Activated CD4-positive, alpha-beta T cell treated with anti-CD3 and anti-CD28 coated beads, Interleukin-2, amount 50 U/mL, for 24 hours (primary cell): ENCODE results near the gene PWP2.
"Not testable (repeated sequence)": the region's sequence is repeated elsewhere in the genome, so short reads cannot be mapped to it uniquely, and the experiment has no call there.

ENCODE experiments used
- DNase-seq, 2 donors: peaks; one replicate each; pipeline ENCODE4 v3.0.0-alpha.2; 2020; ENCODE audit warnings: low read depth in 1 of 2, low spot score in 1 of 2

PWP2 gene

DNA sequence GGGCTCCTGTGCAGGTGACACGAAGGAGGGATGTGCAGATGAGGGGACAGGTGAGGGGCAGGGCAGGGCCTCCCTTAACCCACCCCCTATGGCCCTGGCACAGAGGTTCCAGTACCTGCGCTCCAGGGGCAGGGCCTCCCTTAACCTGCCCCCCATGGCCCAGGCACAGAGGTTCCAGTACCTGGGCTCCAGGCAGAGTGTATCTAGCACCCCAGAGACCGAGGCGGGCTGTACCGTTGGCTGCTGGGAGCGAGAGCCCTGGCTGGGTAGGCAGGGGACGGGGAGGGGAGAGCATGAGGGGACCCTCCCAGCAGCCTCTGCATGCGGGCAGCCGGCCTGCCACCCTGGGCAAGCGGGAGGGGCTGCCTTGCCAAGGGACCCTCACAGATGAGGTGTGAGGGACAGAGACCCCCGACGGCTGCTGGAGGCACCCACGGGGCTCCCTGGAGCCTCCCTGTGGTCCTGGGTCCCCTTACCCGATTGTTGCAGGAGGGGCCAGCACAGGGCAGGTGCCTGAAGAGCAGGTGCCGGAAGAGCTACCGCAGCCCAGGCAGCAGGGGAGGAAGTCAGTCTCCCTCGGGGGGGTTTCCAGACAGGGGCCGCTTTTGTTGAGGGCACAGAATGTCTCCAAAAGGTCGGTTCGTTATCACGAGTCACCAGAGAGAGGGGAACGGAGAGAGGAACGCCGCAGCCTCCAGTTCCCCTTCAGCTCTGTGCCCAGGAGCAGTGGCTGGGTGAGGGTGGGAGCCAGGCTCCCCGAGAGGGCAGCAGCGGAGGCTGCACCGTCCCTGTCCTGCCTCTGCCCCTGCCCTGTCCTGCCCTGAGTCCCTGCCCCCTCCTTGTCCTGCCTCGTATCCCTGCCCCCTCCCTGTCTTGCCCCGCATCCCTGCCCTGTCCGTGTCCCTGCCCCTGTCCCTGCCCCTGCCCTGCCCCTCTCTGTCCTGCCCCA, 52.4 kb downstream of the PWP2 start:
- not testable (repeated sequence) for DNase-seq

DNA sequence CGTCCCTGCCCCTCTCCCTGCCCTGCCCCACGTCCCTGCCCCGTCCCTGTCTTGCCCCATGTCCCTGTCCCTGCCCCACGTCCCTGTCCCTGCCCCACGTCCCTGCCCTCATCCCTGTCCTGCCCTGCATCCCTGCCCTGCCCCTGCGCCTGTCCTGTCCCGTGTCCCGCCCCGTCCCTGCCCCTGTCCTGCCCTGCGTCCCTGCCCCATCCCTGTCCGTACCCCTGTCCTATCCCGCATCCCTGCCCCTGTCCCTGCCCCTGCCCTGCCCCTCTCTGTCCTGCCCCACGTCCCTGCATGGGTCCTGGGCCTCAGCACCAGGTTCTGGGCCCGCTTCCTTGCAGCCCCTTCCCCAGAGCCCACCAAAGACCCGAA, 53.1 kb downstream of the PWP2 start:
- DNase-seq = not testable (repeated sequence)

DNA sequence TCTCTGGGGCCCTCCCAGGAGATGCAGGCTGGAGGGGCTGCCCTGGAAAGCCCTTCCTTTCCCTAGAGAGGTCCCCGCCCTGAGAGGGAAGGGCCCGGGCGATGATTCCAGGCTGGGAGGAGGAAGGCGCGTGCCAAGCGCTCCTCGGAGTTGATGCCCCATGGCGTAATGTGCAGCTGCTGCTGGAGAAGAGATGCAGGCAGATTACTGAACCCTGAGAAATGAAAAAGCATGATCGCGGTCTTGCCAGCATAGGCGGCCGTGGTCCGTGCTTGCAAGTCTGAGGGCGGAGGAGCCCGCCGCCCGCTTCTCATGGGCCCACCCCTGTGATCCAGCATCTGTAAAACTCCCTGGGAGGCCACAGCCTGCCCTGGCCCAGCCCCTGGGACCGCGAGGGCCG, 53.6 kb downstream of the PWP2 start:
- not testable (repeated sequence) for DNase-seq

DNA sequence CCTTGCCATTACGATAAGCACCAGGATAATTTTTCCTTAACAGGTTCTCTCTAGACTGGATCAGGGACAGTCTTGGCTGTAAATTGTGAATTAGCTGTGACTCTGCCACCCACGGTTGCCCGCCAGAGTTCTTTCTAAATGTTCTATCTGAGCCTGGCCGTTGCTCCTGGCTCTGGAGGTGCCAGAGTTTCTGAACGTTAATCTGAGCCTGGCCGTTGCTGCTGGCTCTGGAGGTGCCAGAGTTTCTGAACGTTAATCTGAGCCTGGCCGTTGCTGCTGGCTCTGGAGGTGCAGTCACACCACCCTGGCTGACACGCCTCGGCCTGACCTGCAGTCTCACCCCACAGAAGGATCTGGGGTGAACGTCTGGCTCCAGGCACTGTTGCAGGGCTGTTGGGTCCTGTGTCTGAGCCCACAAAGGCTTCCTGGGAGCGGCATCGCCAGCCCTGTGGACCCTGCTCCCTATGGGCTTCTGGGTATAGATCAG, 56.0 kb downstream of the PWP2 start:
- not testable (repeated sequence) for DNase-seq

DNA sequence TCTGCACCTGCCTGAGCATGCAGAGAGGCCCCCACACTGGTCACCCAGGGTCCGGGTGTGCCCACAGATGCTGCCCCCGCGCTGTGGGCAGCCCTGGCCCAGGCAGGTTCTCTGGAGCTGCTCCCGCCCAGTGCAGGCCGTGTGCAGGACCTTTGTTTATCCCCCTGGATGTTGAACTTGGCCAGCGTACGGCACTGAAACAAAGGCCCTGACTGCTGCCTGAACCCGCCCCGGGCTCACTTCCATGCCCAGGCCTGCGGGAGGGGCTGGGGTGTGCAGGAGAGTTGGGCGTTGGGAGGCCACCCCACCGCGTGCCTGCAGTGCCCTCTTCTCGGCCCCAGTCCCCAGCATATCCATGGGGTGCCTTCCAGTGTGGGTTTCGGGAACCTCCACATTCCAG, 58.7 kb downstream of the PWP2 start:
- not testable (repeated sequence) for DNase-seq

DNA sequence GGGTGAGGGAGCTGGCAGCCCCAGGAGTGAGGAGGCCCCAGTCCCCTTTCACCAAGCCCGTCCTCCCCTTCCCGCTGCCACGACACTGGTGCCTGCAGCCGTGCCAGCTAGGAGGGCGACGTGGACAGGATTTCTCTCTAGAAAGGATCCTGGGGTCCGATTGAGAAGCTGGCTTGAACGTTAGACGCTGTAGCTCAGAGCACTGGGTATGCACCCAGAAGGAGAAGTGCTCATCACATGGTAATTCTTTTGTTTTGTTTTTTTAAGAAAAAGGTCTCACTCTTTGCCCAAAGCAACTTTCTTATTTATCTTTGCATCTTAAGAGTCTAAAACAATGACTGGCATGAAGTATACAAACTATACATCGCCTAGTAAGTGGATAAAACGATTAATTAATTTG, 60.3 kb downstream of the PWP2 start:
- not testable (repeated sequence) for DNase-seq

DNA sequence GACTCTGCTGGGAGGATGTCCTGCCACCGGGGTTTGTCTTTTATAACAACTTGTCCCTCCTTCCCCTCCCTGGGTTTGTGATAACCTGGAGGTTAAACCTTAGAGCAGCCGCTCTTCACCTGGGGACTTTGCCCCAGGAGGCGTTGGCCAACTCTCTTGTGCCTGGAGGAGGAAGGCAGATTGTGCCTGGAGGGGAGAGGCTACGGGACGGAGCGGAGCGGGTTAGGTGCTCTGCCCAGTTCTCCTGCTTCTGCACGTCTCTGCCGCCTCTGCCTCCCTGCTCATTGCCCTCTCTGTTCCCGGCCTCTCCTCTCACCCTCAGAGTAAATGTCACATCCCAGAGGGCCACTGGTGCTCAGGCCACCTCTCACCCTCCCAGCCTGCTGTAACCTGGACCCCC, 63.1 kb downstream of the PWP2 start:
- DNase-seq = not testable (repeated sequence)

DNA sequence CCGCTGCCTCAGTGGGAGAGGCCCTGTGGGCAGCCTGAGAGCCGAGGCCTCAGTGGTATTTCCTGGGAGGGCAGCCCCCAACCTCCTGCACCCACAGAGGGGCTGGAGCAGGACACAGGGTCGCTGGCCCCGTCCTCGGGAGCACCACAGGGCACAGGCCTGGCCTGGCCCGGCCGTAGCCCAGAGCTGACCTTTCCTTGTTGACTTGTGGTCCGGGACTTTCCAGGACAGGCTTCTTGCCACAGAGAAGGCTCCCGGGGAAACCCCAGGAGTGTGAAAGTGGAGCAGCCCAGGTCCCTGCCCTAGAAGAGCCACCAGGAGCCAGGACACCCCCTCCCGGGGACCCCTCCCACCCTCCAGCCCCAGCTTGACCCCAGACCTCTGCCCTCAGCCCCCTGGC, 63.7 kb downstream of the PWP2 start:
- not testable (repeated sequence) for DNase-seq

DNA sequence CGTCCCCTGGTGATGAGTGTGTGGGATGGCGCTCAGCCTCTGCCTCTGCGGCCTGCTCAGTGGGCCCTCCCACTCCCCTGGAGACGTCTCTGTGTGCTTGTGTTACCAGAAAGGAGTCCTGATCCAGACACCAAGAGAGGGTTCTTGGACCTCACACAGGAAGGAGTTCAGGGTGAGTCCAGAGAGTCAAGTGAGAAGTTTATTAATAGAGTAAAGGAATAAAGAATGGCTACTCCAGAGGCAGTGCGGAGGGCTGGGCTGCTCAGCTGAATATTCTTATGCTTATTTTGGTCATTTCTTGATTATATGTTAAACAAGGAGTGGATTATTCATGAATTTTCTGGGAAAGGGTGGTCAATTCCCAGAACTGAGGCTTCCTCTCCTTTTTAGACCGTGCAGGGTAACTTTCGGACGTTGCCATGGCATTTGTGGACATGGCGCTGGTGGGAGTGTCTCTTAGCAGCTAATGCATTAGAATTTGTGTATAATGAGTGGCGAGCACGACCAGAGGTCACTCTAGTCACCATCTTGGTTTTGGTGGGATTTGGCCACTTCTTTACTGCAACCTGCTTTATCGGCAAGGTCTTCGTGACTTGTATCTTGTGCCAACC, 64.9 kb downstream of the PWP2 start:
- not testable (repeated sequence) for DNase-seq

DNA sequence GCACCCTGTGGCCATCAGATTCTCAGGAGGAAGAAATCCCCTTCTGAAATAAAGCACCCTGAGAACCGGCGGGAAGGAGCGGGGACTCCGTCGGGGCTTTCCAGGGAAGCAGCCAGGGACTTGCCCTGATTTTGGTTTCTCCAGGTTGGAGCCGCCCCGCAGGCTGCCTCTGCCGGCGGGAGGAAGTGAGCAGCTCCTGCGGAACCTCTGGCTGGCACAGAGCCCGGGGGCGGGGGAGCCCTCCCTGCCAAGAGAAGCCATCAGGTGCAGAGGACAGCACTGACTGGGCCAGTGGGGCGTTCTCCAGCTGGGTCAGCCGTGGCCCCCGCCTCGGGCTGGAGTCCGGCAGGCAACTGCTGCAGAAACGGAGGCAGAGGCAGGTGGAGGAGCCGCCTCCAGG, 65.5 kb downstream of the PWP2 start:
- not testable (repeated sequence) for DNase-seq

DNA sequence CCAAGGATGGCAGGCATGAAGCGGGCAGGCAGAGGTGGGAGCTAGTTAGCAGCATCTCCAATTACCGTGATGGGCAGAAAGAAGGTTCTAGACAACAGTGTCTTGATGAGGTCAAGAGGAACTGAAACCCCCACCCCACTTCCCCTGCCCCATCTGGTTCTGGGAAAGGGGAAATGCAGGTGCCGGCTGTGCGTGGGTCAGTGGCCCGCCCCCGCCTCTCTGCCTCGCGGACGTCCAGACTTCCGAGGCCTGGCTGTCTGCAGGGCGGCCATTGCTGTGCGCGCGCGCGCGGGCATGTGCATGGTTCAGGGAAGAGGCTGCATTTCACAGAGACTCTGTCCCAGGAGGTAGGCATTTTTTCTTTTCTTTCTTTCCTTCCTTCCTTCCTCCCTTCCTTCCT, 68.0 kb downstream of the PWP2 start:
- DNase-seq = not testable (repeated sequence)

DNA sequence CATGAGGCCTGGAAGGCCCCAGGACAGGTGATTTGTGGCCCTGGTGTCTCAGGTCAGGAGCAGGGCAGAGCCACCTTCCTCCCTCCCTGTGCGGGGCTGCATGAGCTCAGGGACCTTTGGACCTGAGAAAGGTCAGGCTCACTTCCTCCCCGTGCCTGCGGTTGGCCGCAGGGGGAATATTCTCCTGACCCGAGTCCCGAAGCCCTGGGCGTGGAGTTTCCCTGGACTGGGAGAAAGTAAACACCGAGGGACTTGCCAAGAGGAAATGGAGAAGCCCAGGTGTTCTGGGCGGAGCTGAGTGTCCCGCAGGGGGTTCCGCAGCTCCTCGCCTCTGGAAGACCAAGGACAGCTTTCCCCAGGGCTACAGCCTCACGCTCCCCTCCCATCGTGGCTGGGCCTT, 68.9 kb downstream of the PWP2 start:
- not testable (repeated sequence) for DNase-seq
